Subcutaneous abdominal adipose tissue (tissue), 5 donors: ENCODE results near the gene DPP6.

Experiments used
- H3K27ac ChIP-seq: one replicate; pipeline ENCODE4 v1.7.0; 2013; ENCODE audit warnings: low read depth, mild to moderate bottlenecking, inconsistent platforms, low read length, moderate library complexity
- H3K27me3 ChIP-seq, 5 donors: one replicate each; pipeline ENCODE4 v1.7.0; 2013; ENCODE audit warnings: low read length in 5 of 5, inconsistent platforms in 1 of 5; ENCODE audit not compliant: control insufficient read depth in 5 of 5, insufficient read depth in 4 of 5
- H3K36me3 ChIP-seq, 5 donors: one replicate each; pipeline ENCODE4 v1.7.0; 2013; ENCODE audit warnings: low read length in 5 of 5; ENCODE audit not compliant: control insufficient read depth in 5 of 5, insufficient read depth in 5 of 5
- H3K4me1 ChIP-seq, 5 donors: one replicate each; pipeline ENCODE4 v1.7.0; 2013; ENCODE audit warnings: low read length in 5 of 5, mild to moderate bottlenecking in 3 of 5, moderate library complexity in 1 of 5; ENCODE audit not compliant: control insufficient read depth in 5 of 5, insufficient read depth in 5 of 5
- H3K4me3 ChIP-seq, 5 donors: one replicate each; pipeline ENCODE4 v1.7.0; 2013; ENCODE audit warnings: low read length in 5 of 5, low read depth in 1 of 5
- H3K9ac ChIP-seq, 5 donors: one replicate each; pipeline ENCODE4 v1.7.0; 2013; ENCODE audit warnings: low read length in 5 of 5, mild to moderate bottlenecking in 4 of 5, moderate library complexity in 3 of 5
- H3K9me3 ChIP-seq, 5 donors: one replicate each; pipeline ENCODE4 v1.7.0; 2013; ENCODE audit warnings: low read length in 5 of 5; ENCODE audit not compliant: control insufficient read depth in 5 of 5
- donor health status: healthy.
- donor health status: healthy.
- donor health status: healthy.
- donor health status: healthy.
- donor health status: healthy.

Gene DPP6

GRCh38 chr7:154767821-154768415 is 715.7 kb downstream of the DPP6 start:
- Histone ChIP-seq H3K9me3 (peaks cover 0 to 2% (median 0%) of the 10 kb centered on the region in 5 donors), H3K4me1 (no peaks in the 10 kb centered on the region), H3K27me3 (peaks cover 0 to 11% (median 0%) of the 10 kb centered on the region in 5 donors), H3K36me3 (no peaks in the 10 kb centered on the region), H3K27ac (no peak overlapping the region), H3K9ac (no peak overlapping the region), H3K4me3 (no peak overlapping the region)

GRCh38 chr7:154769001-154769400 is 716.8 kb downstream of the DPP6 start:
- Histone ChIP-seq H3K9me3 (peaks cover 0 to 2% (median 0%) of the 10 kb centered on the region in 5 donors), H3K36me3 (no peaks in the 10 kb centered on the region), H3K4me3 (no peak overlapping the region), H3K9ac (no peak overlapping the region), H3K27ac (no peak overlapping the region), H3K27me3 (peaks cover 0 to 11% (median 0%) of the 10 kb centered on the region in 5 donors), H3K4me1 (no peaks in the 10 kb centered on the region)

- Histone ChIP-seq H3K9me3 (peaks cover 0 to 2% (median 0%) of the 10 kb centered on the region in 5 donors), H3K4me3 (no peak overlapping the region), H3K4me1 (no peaks in the 10 kb centered on the region), H3K27ac (no peak overlapping the region), H3K9ac (no peak overlapping the region), H3K27me3 (peaks cover 0 to 11% (median 0%) of the 10 kb centered on the region in 5 donors), H3K36me3 (no peaks in the 10 kb centered on the region)
Observed at GRCh38 chr7:154769527-154769926, 717.3 kb downstream of the DPP6 start.

- Histone ChIP-seq H3K27ac (no peak overlapping the region), H3K9me3 (peaks cover 0 to 2% (median 0%) of the 10 kb centered on the region in 5 donors), H3K4me3 (no peak overlapping the region), H3K9ac (no peak overlapping the region), H3K36me3 (no peaks in the 10 kb centered on the region), H3K27me3 (peaks cover 0 to 11% (median 0%) of the 10 kb centered on the region in 5 donors), H3K4me1 (no peaks in the 10 kb centered on the region)
Observed at GRCh38 chr7:154770361-154770760, 718.2 kb downstream of the DPP6 start.

GRCh38 chr7:154770962-154771361 is 718.8 kb downstream of the DPP6 start:
- H3K27ac ChIP-seq, result no peak overlapping the region
- H3K4me3 ChIP-seq, result no peak overlapping the region
- peaks cover 0 to 11% (median 0%) of the 10 kb centered on the region in 5 donors for H3K27me3 ChIP-seq
- H3K36me3 ChIP-seq, result no peaks in the 10 kb centered on the region
- no peaks in the 10 kb centered on the region for H3K4me1 ChIP-seq
- H3K9me3 ChIP-seq, result peaks cover 0 to 2% (median 0%) of the 10 kb centered on the region in 5 donors
- H3K9ac ChIP-seq, result no peak overlapping the region

- H3K9ac ChIP-seq, result no peak overlapping the region
- H3K36me3 ChIP-seq, result no peaks in the 10 kb centered on the region
- H3K4me3 ChIP-seq, result no peak overlapping the region
- H3K27me3 ChIP-seq, result peaks cover 0 to 6% (median 0%) of the 10 kb centered on the region in 5 donors
- H3K4me1 ChIP-seq, result no peaks in the 10 kb centered on the region
- H3K9me3 ChIP-seq, result peaks cover 0 to 2% (median 0%) of the 10 kb centered on the region in 5 donors
- H3K27ac ChIP-seq, result no peak overlapping the region
Observed at GRCh38 chr7:154774303-154774969, 722.2 kb downstream of the DPP6 start.

GRCh38 chr7:154775681-154776080 is 723.5 kb downstream of the DPP6 start:
- Histone ChIP-seq H3K4me1 (no peaks in the 10 kb centered on the region), H3K9me3 (peaks cover 0 to 2% (median 0%) of the 10 kb centered on the region in 5 donors), H3K27me3 (peaks cover 0 to 2% (median 0%) of the 10 kb centered on the region in 5 donors), H3K36me3 (no peaks in the 10 kb centered on the region), H3K27ac (no peak overlapping the region), H3K4me3 (no peak overlapping the region), H3K9ac (no peak overlapping the region)

GRCh38 chr7:154776350-154776749 is 724.2 kb downstream of the DPP6 start:
- Histone ChIP-seq H3K9me3 (no peaks in the 10 kb centered on the region), H3K27me3 (no peaks in the 10 kb centered on the region), H3K9ac (no peak overlapping the region), H3K27ac (no peak overlapping the region), H3K4me1 (no peaks in the 10 kb centered on the region), H3K36me3 (no peaks in the 10 kb centered on the region), H3K4me3 (no peak overlapping the region)

GRCh38 chr7:154777023-154777422 is 724.8 kb downstream of the DPP6 start:
- no peak overlapping the region for H3K4me3 ChIP-seq
- peaks cover 0 to 2% (median 0%) of the 10 kb centered on the region in 5 donors for H3K9me3 ChIP-seq
- H3K27me3 ChIP-seq, result no peaks in the 10 kb centered on the region
- no peaks in the 10 kb centered on the region for H3K36me3 ChIP-seq
- no peak overlapping the region for H3K9ac ChIP-seq
- no peaks in the 10 kb centered on the region for H3K4me1 ChIP-seq
- H3K27ac ChIP-seq, result no peak overlapping the region

GRCh38 chr7:154777489-154777888 is 725.3 kb downstream of the DPP6 start:
- no peak overlapping the region for H3K9ac ChIP-seq
- H3K9me3 ChIP-seq, result peaks cover 0 to 2% (median 0%) of the 10 kb centered on the region in 5 donors
- H3K27ac ChIP-seq, result no peak overlapping the region
- H3K36me3 ChIP-seq, result no peaks in the 10 kb centered on the region
- H3K27me3 ChIP-seq, result no peaks in the 10 kb centered on the region
- no peaks in the 10 kb centered on the region for H3K4me1 ChIP-seq
- no peak overlapping the region for H3K4me3 ChIP-seq
